GM15510 (cell line): ENCODE results near the gene SNAPC4.

Experiments used
- POLR2A ChIP-seq: IDR thresholded peaks from 3 replicates; pipeline ENCODE4 v1.6.1; 2011; ENCODE audit warnings: borderline replicate concordance; ENCODE audit not compliant: insufficient read length; ENCODE audit errors: extremely low read depth

The SNAPC4 gene

GRCh38 chr9:136372006-136372405 lies 28.0 kb downstream of the SNAPC4 start:
- no peak for TF ChIP-seq POLR2A

DNA sequence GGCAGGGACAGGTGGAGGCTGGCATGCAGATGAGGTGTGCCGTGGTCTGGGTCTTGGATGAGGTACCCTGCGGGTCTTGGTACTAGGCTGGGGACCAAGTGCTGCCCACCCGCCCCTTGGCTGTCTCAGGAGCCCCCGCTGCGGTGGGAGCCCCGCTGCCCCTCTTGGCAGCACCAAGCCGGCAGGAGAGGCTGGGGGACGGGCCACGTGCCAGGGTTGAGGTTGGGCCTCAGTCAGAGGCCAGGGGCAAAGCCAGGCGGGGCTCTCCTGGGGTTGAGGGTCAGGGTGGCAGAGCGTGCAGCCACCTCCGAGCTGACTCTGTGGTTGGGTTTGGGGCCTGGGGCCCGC lies 28.5 kb downstream of the SNAPC4 start:
- no peak for TF ChIP-seq POLR2A

GRCh38 chr9:136370687-136371532 lies 29.1 kb downstream of the SNAPC4 start:
- TF ChIP-seq POLR2A: no peak

- TF ChIP-seq POLR2A: no peak
Observed at GRCh38 chr9:136370037-136370436, 29.9 kb downstream of the SNAPC4 start.

DNA sequence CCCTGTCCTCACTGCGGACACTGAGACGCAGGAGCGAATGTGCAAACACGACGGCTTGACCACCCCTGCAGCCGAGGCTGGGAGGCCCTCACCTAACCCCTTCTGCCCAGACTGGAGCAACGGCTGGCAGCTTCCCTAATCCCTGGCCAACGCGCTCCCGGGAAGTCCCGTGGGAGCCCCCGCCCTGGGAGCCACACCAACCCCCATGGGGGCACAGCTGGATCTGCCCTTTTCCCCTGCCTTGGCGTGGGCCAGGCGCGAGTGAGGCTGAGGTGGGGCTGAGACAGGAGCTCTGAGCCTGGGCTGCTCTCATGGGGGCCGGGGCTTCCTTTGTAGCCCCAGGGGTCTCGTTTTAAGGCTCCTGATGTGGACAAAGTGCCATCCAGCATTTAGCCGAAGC lies 31.8 kb downstream of the SNAPC4 start:
- no peak for TF ChIP-seq POLR2A

- TF ChIP-seq POLR2A: no peak
Observed at GRCh38 chr9:136367296-136368145, 32.4 kb downstream of the SNAPC4 start.

GRCh38 chr9:136366826-136367225 lies 33.1 kb downstream of the SNAPC4 start:
- TF ChIP-seq POLR2A: no peak

GRCh38 chr9:136365775-136366222 lies 34.2 kb downstream of the SNAPC4 start:
- no peak for TF ChIP-seq POLR2A

GRCh38 chr9:136364942-136365774 lies 34.8 kb downstream of the SNAPC4 start:
- no peak for TF ChIP-seq POLR2A

GRCh38 chr9:136363949-136364748 lies 35.8 kb downstream of the SNAPC4 start:
- TF ChIP-seq POLR2A: no peak

DNA sequence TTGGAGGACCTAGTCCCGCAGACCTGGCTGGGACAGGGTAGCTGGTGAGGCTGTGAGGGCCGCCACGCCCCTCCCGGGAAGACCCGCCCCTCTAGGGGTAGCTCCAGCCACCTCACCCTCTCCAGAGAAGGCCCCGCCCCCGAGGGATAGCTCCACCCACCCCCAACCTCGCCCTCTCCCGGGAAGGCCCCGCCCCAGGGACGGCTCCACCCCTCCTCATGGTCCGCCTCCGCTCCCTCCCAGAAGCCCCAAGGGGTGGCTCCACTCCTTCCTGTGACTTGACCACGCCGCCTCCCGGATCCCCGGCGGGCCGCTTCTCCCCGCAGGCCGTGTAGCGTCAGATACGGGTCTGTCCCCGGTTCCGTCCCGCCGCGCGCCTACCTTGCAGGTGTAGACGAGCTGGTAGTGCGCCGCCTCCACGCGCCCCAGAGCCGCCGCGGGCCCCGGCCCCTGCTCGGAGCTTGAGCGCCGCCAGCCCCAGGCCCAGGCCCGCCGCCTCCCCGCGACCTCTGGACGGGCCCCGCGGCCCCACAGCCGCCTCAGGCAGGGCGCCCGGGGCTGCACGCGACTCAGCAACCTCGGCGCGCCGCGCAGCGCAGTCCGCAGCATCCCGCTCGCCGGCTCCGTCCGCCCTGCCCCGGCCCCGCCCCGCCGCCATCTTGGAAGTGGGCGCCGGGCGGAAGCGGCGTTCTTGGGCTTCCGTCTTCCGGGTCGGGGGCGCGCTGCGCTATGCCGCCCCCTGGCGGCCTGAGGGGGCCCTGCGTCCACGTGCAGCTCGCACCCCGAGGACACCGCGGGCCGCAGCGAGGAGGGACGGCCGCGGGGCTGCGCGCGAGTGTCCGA lies 36.6 kb downstream of the SNAPC4 start, which contains the start of gene DNLZ:
TSS of gene DNLZ (minus strand) at position 639 of the 843 bp plus-strand sequence. CDS start at position 609, 30 bp downstream.
- peak; percentile 83 for TF ChIP-seq POLR2A

DNA sequence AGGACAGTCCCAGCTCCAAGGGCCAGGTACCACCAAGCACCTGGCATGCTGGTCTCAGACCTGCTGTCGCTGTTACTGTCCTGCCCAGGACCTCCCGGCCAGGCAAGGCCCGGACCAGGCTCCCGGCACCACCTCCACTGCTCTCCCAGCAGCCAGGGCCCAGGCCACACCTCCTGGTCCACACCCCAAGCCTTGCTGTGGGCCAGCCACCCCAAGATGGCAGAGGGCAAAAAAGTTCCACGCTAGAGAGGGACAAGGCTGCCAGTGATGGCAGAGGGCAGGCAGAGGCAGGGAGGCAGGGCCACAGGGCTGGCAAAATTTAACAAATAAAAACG lies 37.6 kb downstream of the SNAPC4 start:
- TF ChIP-seq POLR2A: no peak
